Ovary (tissue), 9 donors: ENCODE results near the gene PHKB. TPM values are rescaled to one million over a fixed set of nuclear protein-coding genes. Genes with fewer than 3 reads are reported as not detected.
A peak's percentile ranks its signal among the peaks of the same experiment; 100 is the strongest.
"Not testable (repeated sequence)": the region's sequence is repeated elsewhere in the genome, so short reads cannot be mapped to it uniquely, and the experiment has no call there.

Experiments
- DNase-seq, 5 donors: peaks; one replicate each; pipeline ENCODE4 v3.0.0-alpha.2; 2019 to 2020
- H3K27ac ChIP-seq, 2 donors: fragments of 200-600 bp; one replicate each; pipeline versions ENCODE4 v1.5.1 to v1.8.0; 2019 to 2022
- H3K27me3 ChIP-seq: fragments of 200-600 bp; one replicate; pipeline ENCODE4 v1.8.0; 2022
- H3K36me3 ChIP-seq: fragments of 200-600 bp; sonication (generic); one replicate; pipeline ENCODE4 v1.5.1; 2019
- H3K4me1 ChIP-seq: one replicate; pipeline ENCODE4 v1.8.1; 2013; ENCODE audit warnings: mild to moderate bottlenecking, moderate library complexity; ENCODE audit not compliant: insufficient read depth
- H3K4me3 ChIP-seq: fragments of 200-600 bp; sonication (generic); one replicate; pipeline ENCODE4 v1.5.1; 2017
- H3K9me3 ChIP-seq, 2 donors: fragments of 200-600 bp in 1 of 2; sonication (generic) in 1 of 2; one replicate each; pipeline versions ENCODE4 v1.5.1 to v1.8.1; 2013 to 2019; ENCODE audit warnings: mild to moderate bottlenecking in 1 of 2, moderate library complexity in 1 of 2
- EP300 ChIP-seq: sonication (generic); formaldehyde crosslinking; IDR thresholded peaks from one replicate; pipeline ENCODE4 v1.6.1; 2017; ENCODE audit warnings: antibody characterized with exemption
- POLR2A ChIP-seq: fragments of 450-650 bp; IDR thresholded peaks from one replicate; pipeline ENCODE4 v1.6.1; 2017; ENCODE audit warnings: antibody characterized with exemption, mild to moderate bottlenecking, moderate library complexity
- WGBS, 3 donors: extraction: QIAGEN DNeasy Blood & Tissue Kit in 1 of 3; methylation state at CpG; one replicate each; pipeline versions ENCODE4 v1.1.5 to v1.1.7; 2013 to 2017; 5-methylcytosine and 5-hydroxymethylcytosine counted together
- intact Hi-C, 4 donors: fragments of 100-400 bp; cut with DNase I; formaldehyde crosslinking; loops; one replicate each; pipeline versions ENCODE4 v1.11.0 to v1.15.1; 2022 to 2023
- polyA plus RNA-seq, 2 donors: library from polyadenylated mRNA; stranded (reverse); fragments of 200-250 nt in 1 of 2; fragments of 350-450 nt in 1 of 2; fragmentation: Illumina TruSeq in 1 of 2; extraction: RNeasy Lipid Tissue Mini Kit (QIAGEN cat#74804) in 1 of 2; gene quantifications; one replicate each; pipeline ENCODE4 v1.2.3, GENCODE V29; 2013 to 2014
- total RNA-seq, 7 donors: library from RNA; depleted of rRNA in 2 of 7; stranded (reverse); fragments of >200 nt in 2 of 7; fragmentation: NEBNext Ultra II Directional in 3 of 7; extraction: Animal tissue kit (Norgen Biotek cat#: 25700) in 3 of 7; gene quantifications; one replicate each; pipeline versions ENCODE4 v1.1.0 to v1.2.4, GENCODE V29; 2016 to 2023
- TF ChIP-seq, protein P1 (sequence below), 3 donors: fragments of 450-650 bp in 2 of 3; fragments of 200-600 bp in 1 of 3; IDR thresholded peaks; one replicate each; pipeline versions ENCODE4 v1.5.1 to v1.8.0; 2016 to 2022; ENCODE audit warnings: antibody characterized with exemption in 3 of 3, mild to moderate bottlenecking in 1 of 3
- donor health status: DM: no; HTN: no; CAD: no; lungs with moderate emphysema.
- donor health status: DM: no; HTN: no; CAD: no.
- donor health status: Bipolar disorder and iron deficiency.
- donor health status: DM: yes; HTN: yes; CAD: no.
- donor health status: DM: no; HTN: no; CAD: no.
- donor health status: DM: yes; HTN: yes; CAD: no.

The PHKB gene
- total and polyA plus RNA-seq, 9 donors, result 16.5 to 86.6 (median 59.4) TPM

GRCh38 chr16:47461598-47462266 lies 601 bp downstream of the PHKB start:
- Histone ChIP-seq H3K27me3 (no peaks in the 10 kb centered on the region), H3K4me3 (peak overlapping the region; percentile 81), H3K4me1 (peaks cover 13% of the 10 kb centered on the region), H3K9me3 (no peaks in the 10 kb centered on the region), H3K27ac (peak overlapping the region in 1 of 2 donors; percentile 99), H3K36me3 (no peaks in the 10 kb centered on the region)
- DNase-seq, result no peak
- intact Hi-C loops, result no loop called here
- TF ChIP-seq, protein P1, sequence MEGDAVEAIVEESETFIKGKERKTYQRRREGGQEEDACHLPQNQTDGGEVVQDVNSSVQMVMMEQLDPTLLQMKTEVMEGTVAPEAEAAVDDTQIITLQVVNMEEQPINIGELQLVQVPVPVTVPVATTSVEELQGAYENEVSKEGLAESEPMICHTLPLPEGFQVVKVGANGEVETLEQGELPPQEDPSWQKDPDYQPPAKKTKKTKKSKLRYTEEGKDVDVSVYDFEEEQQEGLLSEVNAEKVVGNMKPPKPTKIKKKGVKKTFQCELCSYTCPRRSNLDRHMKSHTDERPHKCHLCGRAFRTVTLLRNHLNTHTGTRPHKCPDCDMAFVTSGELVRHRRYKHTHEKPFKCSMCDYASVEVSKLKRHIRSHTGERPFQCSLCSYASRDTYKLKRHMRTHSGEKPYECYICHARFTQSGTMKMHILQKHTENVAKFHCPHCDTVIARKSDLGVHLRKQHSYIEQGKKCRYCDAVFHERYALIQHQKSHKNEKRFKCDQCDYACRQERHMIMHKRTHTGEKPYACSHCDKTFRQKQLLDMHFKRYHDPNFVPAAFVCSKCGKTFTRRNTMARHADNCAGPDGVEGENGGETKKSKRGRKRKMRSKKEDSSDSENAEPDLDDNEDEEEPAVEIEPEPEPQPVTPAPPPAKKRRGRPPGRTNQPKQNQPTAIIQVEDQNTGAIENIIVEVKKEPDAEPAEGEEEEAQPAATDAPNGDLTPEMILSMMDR (IDR thresholded peaks at IDR 0.05), result no peak
- TF ChIP-seq EP300 (no peak), POLR2A (no peak)
- WGBS, 3 donors, result 2 to 3% (median 2%) methylated on average over 17 of the region's 17 CpGs

- Histone ChIP-seq H3K4me3 (no peak overlapping the region), H3K27me3 (no peaks in the 10 kb centered on the region), H3K4me1 (peaks cover 13% of the 10 kb centered on the region), H3K9me3 (no peaks in the 10 kb centered on the region), H3K36me3 (no peaks in the 10 kb centered on the region), H3K27ac (no peak overlapping the region)
- WGBS, 3 donors, result 83 to 85% (median 85%) methylated on average over 11 of the region's 11 CpGs
- intact Hi-C loops, result no loop called here
- DNase-seq, result no peak
- TF ChIP-seq POLR2A (no peak), EP300 (no peak)
- TF ChIP-seq, protein P1 (IDR thresholded peaks at IDR 0.05), result no peak
Observed at GRCh38 chr16:47463771-47464624, 2.9 kb downstream of the PHKB start.

DNA sequence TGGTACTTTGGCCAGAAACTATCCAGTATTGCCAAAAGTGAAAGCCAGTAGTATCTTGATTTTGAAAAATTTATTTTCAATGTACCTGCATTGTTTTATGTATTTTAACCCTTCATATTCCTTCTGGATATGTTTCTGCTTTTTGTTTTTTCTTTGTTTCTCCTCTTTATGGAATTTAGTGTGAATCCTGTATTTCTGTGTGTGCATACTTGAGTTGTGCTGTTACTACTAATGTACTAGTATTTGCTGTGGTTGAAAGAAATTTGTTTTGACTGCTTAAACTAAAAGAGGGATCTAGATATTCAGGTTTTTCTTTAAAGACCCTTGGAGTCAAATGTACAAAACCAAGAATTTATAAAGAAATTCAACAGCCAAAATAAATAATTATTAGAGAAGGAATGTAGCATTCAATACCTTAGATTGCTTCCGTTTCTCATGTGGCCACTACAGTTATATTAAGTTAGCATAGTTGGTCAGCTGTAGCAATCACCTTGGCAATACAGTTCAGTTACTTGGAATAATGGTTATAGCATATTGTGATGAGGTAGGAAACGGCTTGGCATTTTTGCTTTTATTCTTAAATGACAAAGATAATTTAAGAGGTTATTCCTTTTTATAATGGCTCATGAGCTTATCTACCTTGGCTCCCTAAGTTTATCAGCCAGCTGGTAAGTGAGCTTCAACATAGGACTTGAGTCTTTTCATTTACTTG lies 4.9 kb downstream of the PHKB start:
- 79 to 81% (median 80%) methylated on average over 2 of the region's 2 CpGs for WGBS, 3 donors
- intact Hi-C loops, result no loop called here
- DNase-seq, result no peak
- Histone ChIP-seq H3K36me3 (no peaks in the 10 kb centered on the region), H3K27ac (no peak overlapping the region), H3K27me3 (no peaks in the 10 kb centered on the region), H3K4me3 (no peak overlapping the region), H3K4me1 (peaks cover 5% of the 10 kb centered on the region), H3K9me3 (no peaks in the 10 kb centered on the region)
- TF ChIP-seq, protein P1 (IDR thresholded peaks at IDR 0.05), result no peak
- TF ChIP-seq POLR2A (no peak), EP300 (no peak)

- no peaks in the 10 kb centered on the region for H3K9me3 ChIP-seq
- H3K27ac ChIP-seq, result no peak overlapping the region
- intact Hi-C loops, result no loop called here
- no peak for TF ChIP-seq EP300
- H3K36me3 ChIP-seq, result no peaks in the 10 kb centered on the region
- DNase-seq, result no peak
- WGBS, 3 donors, result 86 to 89% (median 88%) methylated on average over 2 of the region's 2 CpGs
- H3K27me3 ChIP-seq, result no peaks in the 10 kb centered on the region
- H3K4me3 ChIP-seq, result no peak overlapping the region
- peaks cover 4% of the 10 kb centered on the region for H3K4me1 ChIP-seq
Observed at GRCh38 chr16:47467501-47467900, 6.4 kb downstream of the PHKB start.

DNA sequence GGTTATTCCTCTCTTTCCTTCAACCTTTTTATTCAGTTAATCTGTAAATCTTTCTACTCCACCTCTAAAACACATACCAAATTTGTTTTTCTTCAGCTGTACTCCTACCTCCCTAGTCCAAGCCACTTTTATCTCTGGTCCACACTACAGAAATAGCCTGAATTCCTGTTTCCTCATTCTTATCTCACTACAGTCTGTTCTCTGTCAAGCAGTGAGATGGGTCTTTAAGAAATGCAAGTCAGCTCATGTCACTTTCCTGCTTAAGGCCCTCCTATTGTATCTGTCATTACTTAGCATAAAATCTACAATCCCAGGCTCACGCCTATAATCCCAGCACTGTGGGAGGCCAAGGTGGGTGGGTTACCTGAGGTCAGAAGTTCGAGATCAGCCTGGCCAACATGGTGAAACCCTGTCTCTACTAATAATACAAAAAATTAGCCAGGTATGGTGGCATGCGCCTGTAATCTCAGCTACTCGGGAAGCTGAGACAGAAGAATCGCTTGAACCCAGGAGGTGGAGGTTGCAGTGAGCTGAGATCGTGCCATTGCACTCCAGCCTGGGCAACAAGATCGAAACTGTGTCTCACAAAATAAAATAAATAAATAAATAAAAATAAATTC lies 7.0 kb downstream of the PHKB start:
- H3K27ac ChIP-seq, H3K27me3 ChIP-seq, H3K4me3 ChIP-seq, H3K36me3 ChIP-seq, H3K4me1 ChIP-seq, DNase-seq, intact Hi-C loops, H3K9me3 ChIP-seq: not testable (repeated sequence)
- WGBS, 3 donors, result 96 to 98% (median 96%) methylated on average over 7 of the region's 7 CpGs
